Hepatocyte (in vitro differentiated cells): ENCODE data around the gene TEDC1. TPM values are rescaled to one million over a fixed set of nuclear protein-coding genes. Genes with fewer than 3 reads are reported as not detected.

Experiments used
- DNase-seq: peaks from one replicate; pipeline ENCODE4 v3.0.0-alpha.2; 2016; ENCODE audit warnings: low spot score
- H2AFZ ChIP-seq: fragments of 200-600 bp; sonication (generic); 2 replicates; pipeline ENCODE4 v1.6.0; 2016; ENCODE audit warnings: antibody characterized with exemption, mild to moderate bottlenecking
- H3K27ac ChIP-seq: fragments of 200-600 bp; sonication (generic); 2 replicates; pipeline ENCODE4 v1.5.1; 2016; ENCODE audit warnings: mild to moderate bottlenecking
- H3K27me3 ChIP-seq: fragments of 200-600 bp; sonication (generic); 2 replicates; pipeline ENCODE4 v1.6.1; 2016
- H3K36me3 ChIP-seq: fragments of 200-600 bp; sonication (generic); replicated peaks from 2 replicates; pipeline ENCODE4 v1.5.1; 2016; ENCODE audit warnings: low read depth; ENCODE audit not compliant: insufficient read depth
- H3K4me1 ChIP-seq: fragments of 200-600 bp; sonication (generic); 2 replicates; pipeline ENCODE4 v1.5.1; 2016; ENCODE audit warnings: mild to moderate bottlenecking, moderate library complexity; ENCODE audit not compliant: insufficient read depth
- H3K4me2 ChIP-seq: fragments of 200-600 bp; sonication (generic); 2 replicates; pipeline ENCODE4 v1.6.0; 2016
- H3K4me3 ChIP-seq: fragments of 200-600 bp; sonication (generic); 2 replicates; pipeline ENCODE4 v1.5.1; 2016; ENCODE audit warnings: mild to moderate bottlenecking
- H3K79me2 ChIP-seq: fragments of 200-600 bp; sonication (generic); 2 replicates; pipeline ENCODE4 v1.6.0; 2017; ENCODE audit warnings: mild to moderate bottlenecking
- H3K9me2 ChIP-seq: fragments of 200-600 bp; sonication (generic); replicated peaks from 2 replicates; pipeline ENCODE4 v1.6.0; 2017; ENCODE audit warnings: mild to moderate bottlenecking; ENCODE audit not compliant: insufficient read depth
- H3K9me3 ChIP-seq: fragments of 200-600 bp; sonication (generic); 2 replicates; pipeline ENCODE4 v1.5.1; 2016; ENCODE audit warnings: low read depth, mild to moderate bottlenecking
- H4K20me1 ChIP-seq: fragments of 200-600 bp; sonication (generic); 2 replicates; pipeline ENCODE4 v1.6.0; 2016; ENCODE audit warnings: mild to moderate bottlenecking; ENCODE audit not compliant: insufficient read depth, poor library complexity, severe bottlenecking
- EZH2 ChIP-seq: fragments of 200-600 bp; sonication (generic); IDR thresholded peaks from 2 replicates; pipeline ENCODE4 v1.6.1; 2016; ENCODE audit warnings: antibody characterized with exemption, mild to moderate bottlenecking, borderline replicate concordance
- EZH2phosphoT487 ChIP-seq: fragments of 200-600 bp; sonication (generic); IDR thresholded peaks from one replicate; pipeline ENCODE4 v1.6.1; 2018; ENCODE audit warnings: antibody characterized with exemption, mild to moderate bottlenecking, low read depth, moderate library complexity; ENCODE audit not compliant: unreplicated experiment, severe bottlenecking
- WGBS: methylation state at CpG from one replicate; pipeline ENCODE4 v1.1.6; 2016; ENCODE audit warnings: low lambda C conversion rate; ENCODE audit errors: missing lambda C conversion rate; 5-methylcytosine and 5-hydroxymethylcytosine counted together
- polyA plus RNA-seq: library from polyadenylated mRNA; unstranded; fragments of >200 nt; fragmentation: Nextera tagmentation; extraction: Ambion mirVana; gene quantifications from 2 replicates; pipeline ENCODE4 v1.2.1, GENCODE V29; 2016
- total RNA-seq: library from RNA; depleted of rRNA; stranded (reverse); fragments of >200 nt; gene quantifications from 2 replicates; pipeline ENCODE4 v1.2.3, GENCODE V29; 2014
- TF ChIP-seq, protein P1 (sequence below): fragments of 200-600 bp; sonication (generic); IDR thresholded peaks from 2 replicates; pipeline ENCODE4 v1.5.1; 2016; ENCODE audit warnings: antibody characterized with exemption, mild to moderate bottlenecking; ENCODE audit not compliant: poor library complexity

TEDC1 gene
- total and polyA plus RNA-seq, 2 experiments from 2014 or later: 3.9 to 4.9 TPM

DNA sequence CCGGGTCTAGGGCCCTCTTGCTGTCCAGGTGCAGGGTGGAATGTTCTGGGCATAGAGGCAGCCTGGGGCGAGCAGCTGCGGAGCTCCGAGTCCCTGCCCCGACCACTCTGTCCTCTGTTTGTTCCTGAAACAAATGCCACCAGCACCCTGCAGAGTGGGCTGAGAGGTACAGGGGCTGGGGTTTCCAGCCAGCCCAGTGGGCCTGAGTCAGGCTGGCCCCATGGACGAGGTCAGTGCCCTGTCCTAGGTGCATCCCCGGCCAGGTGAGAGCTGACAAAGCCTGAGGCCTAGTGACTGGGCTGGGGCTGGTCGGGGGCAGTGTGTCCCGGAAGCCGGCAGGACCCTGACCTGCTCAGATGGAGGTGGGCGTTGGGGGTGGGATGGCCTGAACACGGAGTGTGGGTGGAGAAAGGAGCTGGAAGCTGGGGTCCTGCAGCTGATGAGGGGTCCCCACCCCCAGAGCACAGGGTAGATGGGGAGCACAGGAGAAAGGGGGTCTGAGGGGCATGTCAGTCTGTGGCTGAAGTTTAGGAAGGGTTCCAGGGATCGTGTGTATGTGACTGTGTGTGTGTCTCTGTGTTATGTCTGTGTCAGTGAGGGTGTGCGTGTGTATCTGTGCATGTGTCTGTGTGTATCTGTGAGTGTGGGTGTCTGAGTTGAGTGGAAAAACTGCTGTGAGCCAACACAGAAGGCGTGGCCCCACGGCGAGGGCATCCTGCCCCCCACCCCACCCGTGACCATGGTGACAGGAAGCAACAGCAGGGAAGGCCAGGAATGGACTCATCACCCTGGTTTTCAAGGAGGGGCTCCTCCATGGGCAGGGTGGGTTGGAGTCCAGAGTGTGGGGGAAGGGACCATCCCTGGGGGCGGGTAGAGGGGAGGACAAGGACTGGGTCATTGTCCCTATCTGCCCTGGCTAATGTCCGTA, 6.7 kb upstream of the TEDC1 start:
- Histone ChIP-seq H3K4me3 (no peak overlapping the region), H3K4me2 (no peak overlapping the region), H3K79me2 (no peaks in the 10 kb centered on the region), H3K27ac (no peak overlapping the region), H3K4me1 (peaks cover 28% of the 10 kb centered on the region), H3K36me3 (no peaks in the 10 kb centered on the region), H3K9me3 (no peaks in the 10 kb centered on the region), H2AFZ (no peak overlapping the region), H3K27me3 (peaks cover 28% of the 10 kb centered on the region), H3K9me2 (no peaks in the 10 kb centered on the region), H4K20me1 (no peaks in the 10 kb centered on the region)
- TF ChIP-seq EZH2 (no peak), EZH2phosphoT487 (no peak)
- TF ChIP-seq, protein P1, sequence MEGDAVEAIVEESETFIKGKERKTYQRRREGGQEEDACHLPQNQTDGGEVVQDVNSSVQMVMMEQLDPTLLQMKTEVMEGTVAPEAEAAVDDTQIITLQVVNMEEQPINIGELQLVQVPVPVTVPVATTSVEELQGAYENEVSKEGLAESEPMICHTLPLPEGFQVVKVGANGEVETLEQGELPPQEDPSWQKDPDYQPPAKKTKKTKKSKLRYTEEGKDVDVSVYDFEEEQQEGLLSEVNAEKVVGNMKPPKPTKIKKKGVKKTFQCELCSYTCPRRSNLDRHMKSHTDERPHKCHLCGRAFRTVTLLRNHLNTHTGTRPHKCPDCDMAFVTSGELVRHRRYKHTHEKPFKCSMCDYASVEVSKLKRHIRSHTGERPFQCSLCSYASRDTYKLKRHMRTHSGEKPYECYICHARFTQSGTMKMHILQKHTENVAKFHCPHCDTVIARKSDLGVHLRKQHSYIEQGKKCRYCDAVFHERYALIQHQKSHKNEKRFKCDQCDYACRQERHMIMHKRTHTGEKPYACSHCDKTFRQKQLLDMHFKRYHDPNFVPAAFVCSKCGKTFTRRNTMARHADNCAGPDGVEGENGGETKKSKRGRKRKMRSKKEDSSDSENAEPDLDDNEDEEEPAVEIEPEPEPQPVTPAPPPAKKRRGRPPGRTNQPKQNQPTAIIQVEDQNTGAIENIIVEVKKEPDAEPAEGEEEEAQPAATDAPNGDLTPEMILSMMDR: no peak
- DNase-seq: no peak
- WGBS: 84% methylated on average over 14 of the region's 20 CpGs

GRCh38 chr14:105484997-105485393, 6.1 kb upstream of the TEDC1 start:
- DNase-seq: no peak
- H2AFZ ChIP-seq: no peak overlapping the region
- no peaks in the 10 kb centered on the region for H3K9me3 ChIP-seq
- TF ChIP-seq EZH2 (no peak), EZH2phosphoT487 (no peak)
- TF ChIP-seq, protein P1: no peak
- no peaks in the 10 kb centered on the region for H3K79me2 ChIP-seq
- no peak overlapping the region for H3K4me3 ChIP-seq
- 92% methylated on average over 8 of the region's 16 CpGs for WGBS
- no peak overlapping the region for H3K27ac ChIP-seq
- H3K4me2 ChIP-seq: no peak overlapping the region
- H4K20me1 ChIP-seq: no peaks in the 10 kb centered on the region
- no peaks in the 10 kb centered on the region for H3K9me2 ChIP-seq
- H3K36me3 ChIP-seq: no peaks in the 10 kb centered on the region
- H3K4me1 ChIP-seq: peaks cover 30% of the 10 kb centered on the region
- peaks cover 21% of the 10 kb centered on the region for H3K27me3 ChIP-seq

DNA sequence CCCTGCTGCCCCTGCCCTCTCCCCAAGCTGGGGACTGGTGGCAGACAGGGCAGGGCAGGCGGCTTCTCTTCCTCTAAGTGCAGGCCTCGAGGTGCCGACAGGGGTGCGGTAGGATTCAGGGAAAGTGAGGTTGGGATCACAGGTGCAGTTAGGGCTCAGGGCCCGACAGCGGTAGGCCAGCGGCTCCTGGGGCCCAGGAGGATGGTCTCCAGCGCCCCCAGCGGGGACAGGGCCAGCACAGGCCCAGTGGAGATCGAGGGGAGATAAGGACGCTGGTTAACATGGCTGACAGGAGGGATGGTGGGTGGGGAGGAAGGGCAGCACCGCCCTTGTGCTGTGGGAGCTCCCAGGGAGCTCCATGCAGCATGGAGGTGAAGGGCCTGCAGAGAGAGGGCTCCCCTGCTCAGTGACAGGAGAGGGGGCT, 5.3 kb upstream of the TEDC1 start:
- Histone ChIP-seq H3K4me1 (peaks cover 30% of the 10 kb centered on the region), H3K4me3 (no peak overlapping the region), H3K4me2 (no peak overlapping the region), H3K9me2 (no peaks in the 10 kb centered on the region), H3K9me3 (no peaks in the 10 kb centered on the region), H4K20me1 (no peaks in the 10 kb centered on the region), H3K79me2 (no peaks in the 10 kb centered on the region), H3K27ac (no peak overlapping the region), H3K36me3 (no peaks in the 10 kb centered on the region), H2AFZ (no peak overlapping the region), H3K27me3 (peaks cover 18% of the 10 kb centered on the region)
- 23% methylated on average over 12 of the region's 12 CpGs for WGBS
- no peak for TF ChIP-seq EZH2
- TF ChIP-seq EZH2phosphoT487: no peak
- TF ChIP-seq, protein P1: peak; percentile 40
- peak; percentile 61 for DNase-seq
